Measurements from ENCODE around the gene PSMD1.

The PSMD1 gene

DNA sequence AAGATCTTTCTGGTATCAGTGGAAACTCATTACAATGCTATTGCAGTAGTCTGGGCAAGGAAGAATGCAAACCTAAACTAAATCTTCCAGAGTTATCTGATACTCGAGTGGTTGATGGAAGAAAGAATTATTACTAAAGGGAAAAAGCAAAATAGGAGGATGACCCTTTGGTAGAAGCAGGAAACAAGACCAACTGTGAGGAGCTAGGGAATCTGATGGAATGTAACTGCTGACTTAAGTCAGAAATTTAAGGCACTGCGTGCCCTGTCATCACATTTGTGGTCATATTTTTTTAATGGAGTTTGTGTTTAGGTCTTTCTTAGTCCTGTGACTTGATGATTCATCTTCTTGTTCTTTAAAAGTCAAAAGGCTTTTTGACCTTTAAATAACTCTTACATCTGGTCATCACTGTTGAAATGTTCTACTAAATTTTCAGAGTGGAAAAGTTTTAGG, 105.2 kb downstream of the PSMD1 start:
- H3K4me1 ChIP-seq, result peaks cover 16% of the 10 kb centered on the region
- H3K27ac ChIP-seq, result no peak overlapping the region
- no peak overlapping the region for H2AFZ ChIP-seq
- no peaks in the 10 kb centered on the region for H3K9me3 ChIP-seq (ENCODE audit: control insufficient read depth, low read length)
- no peak overlapping the region for H3K4me3 ChIP-seq (ENCODE audit: low read depth, low read length)
- H3K9ac ChIP-seq, result no peak overlapping the region
- H3K79me2 ChIP-seq, result no peaks in the 10 kb centered on the region
- H3K27me3 ChIP-seq (ENCODE audit: control insufficient read depth, insufficient read depth, low read length), result no peaks in the 10 kb centered on the region
- peak overlapping the region; percentile 1 for H3K4me2 ChIP-seq (ENCODE audit: low read length)
- TF ChIP-seq, protein P1, sequence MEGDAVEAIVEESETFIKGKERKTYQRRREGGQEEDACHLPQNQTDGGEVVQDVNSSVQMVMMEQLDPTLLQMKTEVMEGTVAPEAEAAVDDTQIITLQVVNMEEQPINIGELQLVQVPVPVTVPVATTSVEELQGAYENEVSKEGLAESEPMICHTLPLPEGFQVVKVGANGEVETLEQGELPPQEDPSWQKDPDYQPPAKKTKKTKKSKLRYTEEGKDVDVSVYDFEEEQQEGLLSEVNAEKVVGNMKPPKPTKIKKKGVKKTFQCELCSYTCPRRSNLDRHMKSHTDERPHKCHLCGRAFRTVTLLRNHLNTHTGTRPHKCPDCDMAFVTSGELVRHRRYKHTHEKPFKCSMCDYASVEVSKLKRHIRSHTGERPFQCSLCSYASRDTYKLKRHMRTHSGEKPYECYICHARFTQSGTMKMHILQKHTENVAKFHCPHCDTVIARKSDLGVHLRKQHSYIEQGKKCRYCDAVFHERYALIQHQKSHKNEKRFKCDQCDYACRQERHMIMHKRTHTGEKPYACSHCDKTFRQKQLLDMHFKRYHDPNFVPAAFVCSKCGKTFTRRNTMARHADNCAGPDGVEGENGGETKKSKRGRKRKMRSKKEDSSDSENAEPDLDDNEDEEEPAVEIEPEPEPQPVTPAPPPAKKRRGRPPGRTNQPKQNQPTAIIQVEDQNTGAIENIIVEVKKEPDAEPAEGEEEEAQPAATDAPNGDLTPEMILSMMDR (IDR thresholded peaks at IDR 0.05), result no peak
- no peaks in the 10 kb centered on the region for H3K36me3 ChIP-seq (ENCODE audit: control insufficient read depth, insufficient read depth, low read length)

DNA sequence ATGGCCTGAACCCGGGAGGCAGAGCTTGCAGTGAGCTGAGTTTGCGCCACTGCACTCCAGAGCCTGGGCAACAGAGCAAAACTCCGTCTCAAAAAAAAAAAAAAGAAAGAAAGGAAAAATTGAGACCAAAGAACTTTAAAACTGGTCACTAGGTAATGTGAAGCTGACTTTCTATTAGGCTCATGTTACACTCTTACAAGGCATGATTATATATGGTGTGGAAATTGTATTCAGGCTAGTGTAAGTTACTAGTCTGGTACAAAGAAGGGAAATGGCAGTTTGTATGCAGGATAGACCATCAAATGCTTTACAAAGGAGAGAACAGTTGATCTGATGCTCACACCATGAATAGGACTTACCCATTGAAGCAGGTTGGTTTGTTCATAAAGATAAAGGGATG, 106.3 kb downstream of the PSMD1 start:
- Histone ChIP-seq H3K4me3 (ENCODE audit: low read depth, low read length) (no peak overlapping the region), H3K79me2 (no peaks in the 10 kb centered on the region), H3K4me1 (peaks cover 16% of the 10 kb centered on the region), H3K4me2 (ENCODE audit: low read length) (no peak overlapping the region), H3K27me3 (ENCODE audit: control insufficient read depth, insufficient read depth, low read length) (no peaks in the 10 kb centered on the region), H3K9ac (no peak overlapping the region), H2AFZ (no peak overlapping the region), H3K27ac (no peak overlapping the region), H3K36me3 (ENCODE audit: control insufficient read depth, insufficient read depth, low read length) (no peaks in the 10 kb centered on the region), H3K9me3 (ENCODE audit: control insufficient read depth, low read length) (no peaks in the 10 kb centered on the region)
- TF ChIP-seq, protein P1 (IDR thresholded peaks at IDR 0.05), result no peak

DNA sequence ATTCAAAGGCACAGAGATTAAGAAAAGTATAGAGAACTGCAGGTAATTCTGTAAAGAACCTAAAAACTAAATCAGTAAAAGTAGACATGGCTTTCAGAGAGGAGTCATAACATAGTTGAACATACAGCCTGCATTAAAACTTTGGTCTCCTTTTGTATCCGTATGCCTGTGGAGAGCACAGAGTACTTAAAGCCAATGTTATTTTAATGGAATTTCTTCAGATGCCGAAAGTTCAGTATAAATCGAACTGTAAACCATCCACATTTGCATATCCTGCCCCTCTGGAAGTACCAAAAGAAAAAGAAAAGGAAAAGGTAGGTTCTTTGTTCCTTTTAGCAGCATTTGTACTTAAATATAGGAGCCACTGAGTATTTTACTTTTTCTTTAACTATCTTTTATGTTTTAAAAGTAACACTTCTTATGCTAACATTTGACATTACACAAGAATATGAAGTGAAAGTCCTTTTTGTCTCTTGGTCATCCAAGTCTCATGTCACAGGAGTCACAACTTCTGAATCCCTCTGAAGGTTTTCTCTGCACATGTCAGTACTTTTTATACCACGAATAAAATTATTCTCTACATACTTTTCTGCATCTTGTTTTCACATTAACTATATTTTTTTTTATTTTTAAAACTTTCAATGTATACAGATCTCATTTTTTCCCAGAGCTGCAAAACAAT, 106.9 kb downstream of the PSMD1 start:
- Histone ChIP-seq H3K4me3 (ENCODE audit: low read depth, low read length) (no peak overlapping the region), H3K79me2 (no peaks in the 10 kb centered on the region), H3K9me3 (ENCODE audit: control insufficient read depth, low read length) (no peaks in the 10 kb centered on the region), H3K36me3 (ENCODE audit: control insufficient read depth, insufficient read depth, low read length) (no peaks in the 10 kb centered on the region), H3K4me1 (peaks cover 16% of the 10 kb centered on the region), H3K9ac (no peak overlapping the region), H3K27ac (no peak overlapping the region), H3K27me3 (ENCODE audit: control insufficient read depth, insufficient read depth, low read length) (no peaks in the 10 kb centered on the region), H3K4me2 (ENCODE audit: low read length) (no peak overlapping the region), H2AFZ (no peak overlapping the region)
- TF ChIP-seq, protein P1 (IDR thresholded peaks at IDR 0.05), result no peak

DNA sequence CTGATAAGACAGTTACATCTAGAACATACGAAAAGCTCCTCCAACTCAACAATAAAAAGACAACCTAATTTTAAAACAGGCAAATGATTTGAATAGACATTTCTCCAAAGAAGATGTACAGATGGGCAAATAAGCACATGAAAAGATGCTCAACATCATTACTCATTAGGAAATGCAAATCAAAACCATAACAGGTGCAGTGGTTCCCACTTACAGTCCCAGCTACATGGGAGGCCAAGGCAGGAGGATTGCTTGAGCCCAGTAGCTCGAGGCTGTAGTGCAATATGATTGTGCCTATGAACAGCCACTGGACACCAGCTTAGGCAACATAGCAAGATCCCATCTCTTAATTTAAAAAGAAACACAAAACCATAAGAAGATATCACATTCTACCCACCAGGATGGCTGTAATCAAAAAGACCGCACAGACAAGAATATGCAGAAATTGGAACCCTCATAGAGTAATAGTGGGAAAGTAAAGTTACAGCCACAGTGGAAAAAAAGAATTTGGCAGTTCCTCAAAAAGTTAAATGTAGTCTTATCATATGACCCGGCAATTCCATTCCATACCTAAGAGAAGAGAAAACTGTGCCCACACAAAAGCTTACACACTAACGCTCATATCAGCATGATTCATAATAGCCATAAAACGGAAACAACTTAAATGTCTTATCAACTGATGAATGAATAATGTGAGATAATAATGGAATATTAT, 111.2 kb downstream of the PSMD1 start:
- H3K4me3 ChIP-seq (ENCODE audit: low read depth, low read length), result no peak overlapping the region
- H3K27ac ChIP-seq, result no peak overlapping the region

More for the DNA sequence above, 111.2 kb downstream of the PSMD1 start:
- no peaks in the 10 kb centered on the region for H3K4me1 ChIP-seq
- H3K9ac ChIP-seq, result no peak overlapping the region
- no peaks in the 10 kb centered on the region for H3K79me2 ChIP-seq
- no peak overlapping the region for H3K4me2 ChIP-seq (ENCODE audit: low read length)
- no peaks in the 10 kb centered on the region for H3K27me3 ChIP-seq (ENCODE audit: control insufficient read depth, insufficient read depth, low read length)
- peaks cover 2% of the 10 kb centered on the region for H3K36me3 ChIP-seq (ENCODE audit: control insufficient read depth, insufficient read depth, low read length)
- H3K9me3 ChIP-seq (ENCODE audit: control insufficient read depth, low read length), result no peaks in the 10 kb centered on the region
- no peak overlapping the region for H2AFZ ChIP-seq
- TF ChIP-seq, protein P1 (IDR thresholded peaks at IDR 0.05), result no peak

All from parathyroid adenoma (tissue), 2 donors.